BLaER1 (cell line): ENCODE measurements around the gene OXER1.

Source experiments
- H3K27ac ChIP-seq: shearing (Covaris generic); formaldehyde crosslinking; 2 replicates; pipeline ENCODE4 v1.8.1; 2022
- H3K27me3 ChIP-seq: shearing (Covaris generic); formaldehyde crosslinking; 2 replicates; pipeline ENCODE4 v1.8.1; 2022
- H3K36me3 ChIP-seq: shearing (Covaris generic); formaldehyde crosslinking; 2 replicates; pipeline ENCODE4 v1.8.1; 2022
- H3K4me1 ChIP-seq: shearing (Covaris generic); formaldehyde crosslinking; 2 replicates; pipeline ENCODE4 v1.8.1; 2022
- H3K4me2 ChIP-seq: shearing (Covaris generic); formaldehyde crosslinking; 2 replicates; pipeline ENCODE4 v1.8.1; 2022
- H3K4me3 ChIP-seq: shearing (Covaris generic); formaldehyde crosslinking; 2 replicates; pipeline ENCODE4 v1.8.1; 2022
- H3K9ac ChIP-seq: shearing (Covaris generic); formaldehyde crosslinking; 2 replicates; pipeline ENCODE4 v1.8.1; 2022
- H3K9me3 ChIP-seq: shearing (Covaris generic); formaldehyde crosslinking; 2 replicates; pipeline ENCODE4 v1.8.1; 2022
- H4K20me1 ChIP-seq: shearing (Covaris generic); formaldehyde crosslinking; 2 replicates; pipeline ENCODE4 v1.8.1; 2022
- Cebpa-rat ChIP-seq: shearing (Covaris generic); IDR thresholded peaks from 2 replicates; pipeline ENCODE4 v1.8.1; 2022

Gene OXER1

GRCh38 chr2:42713920-42714319 is 50.0 kb downstream of the OXER1 start:
- Histone ChIP-seq H3K27ac (no peak overlapping the region), H3K36me3 (peaks cover 14% of the 10 kb centered on the region), H3K4me1 (no peaks in the 10 kb centered on the region), H3K9ac (no peak overlapping the region), H3K9me3 (no peaks in the 10 kb centered on the region), H3K27me3 (0 out of 2 replicates have a peak, but pooled peaks cover 3% of the 10 kb centered on the region), H4K20me1 (no peaks in the 10 kb centered on the region), H3K4me3 (no peak overlapping the region), H3K4me2 (no peak overlapping the region)
- TF ChIP-seq Cebpa-rat = no peak

GRCh38 chr2:42712934-42713333 is 51.0 kb downstream of the OXER1 start:
- H3K36me3 ChIP-seq = peaks cover 22% of the 10 kb centered on the region

More at GRCh38 chr2:42712934-42713333, 51.0 kb downstream of the OXER1 start:
- no peak overlapping the region for H3K9ac ChIP-seq
- no peaks in the 10 kb centered on the region for H3K9me3 ChIP-seq
- H3K27me3 ChIP-seq = 0 out of 2 replicates have a peak, but pooled peaks cover 3% of the 10 kb centered on the region
- no peaks in the 10 kb centered on the region for H3K4me1 ChIP-seq
- no peak overlapping the region for H3K4me2 ChIP-seq
- H3K27ac ChIP-seq = no peak overlapping the region
- TF ChIP-seq Cebpa-rat = no peak
- H3K4me3 ChIP-seq = no peak overlapping the region
- H4K20me1 ChIP-seq = no peaks in the 10 kb centered on the region
